SU-DHL-6 (cell line): ENCODE results near the gene TRIM66.

Source experiments
- EZH2phosphoT487 ChIP-seq: fragments of 200-600 bp; sonication (generic), shearing (Covaris generic); conservative IDR thresholded peaks from 2 replicates; pipeline ENCODE4 v1.6.1; 2018; ENCODE audit warnings: mild to moderate bottlenecking, antibody characterized with exemption, low read length, moderate library complexity, mixed read lengths
- TF ChIP-seq, protein P1 (sequence below): fragments of 200-600 bp; sonication (generic); IDR thresholded peaks from one replicate; pipeline ENCODE4 v1.5.1; 2017; ENCODE audit warnings: antibody characterized with exemption, mild to moderate bottlenecking, low read length, moderate library complexity; ENCODE audit not compliant: insufficient read depth, poor library complexity, severe bottlenecking

GRCh38 chr11:8699903-8700302 is 17.4 kb upstream of the TRIM66 start:
- TF ChIP-seq, protein P1, sequence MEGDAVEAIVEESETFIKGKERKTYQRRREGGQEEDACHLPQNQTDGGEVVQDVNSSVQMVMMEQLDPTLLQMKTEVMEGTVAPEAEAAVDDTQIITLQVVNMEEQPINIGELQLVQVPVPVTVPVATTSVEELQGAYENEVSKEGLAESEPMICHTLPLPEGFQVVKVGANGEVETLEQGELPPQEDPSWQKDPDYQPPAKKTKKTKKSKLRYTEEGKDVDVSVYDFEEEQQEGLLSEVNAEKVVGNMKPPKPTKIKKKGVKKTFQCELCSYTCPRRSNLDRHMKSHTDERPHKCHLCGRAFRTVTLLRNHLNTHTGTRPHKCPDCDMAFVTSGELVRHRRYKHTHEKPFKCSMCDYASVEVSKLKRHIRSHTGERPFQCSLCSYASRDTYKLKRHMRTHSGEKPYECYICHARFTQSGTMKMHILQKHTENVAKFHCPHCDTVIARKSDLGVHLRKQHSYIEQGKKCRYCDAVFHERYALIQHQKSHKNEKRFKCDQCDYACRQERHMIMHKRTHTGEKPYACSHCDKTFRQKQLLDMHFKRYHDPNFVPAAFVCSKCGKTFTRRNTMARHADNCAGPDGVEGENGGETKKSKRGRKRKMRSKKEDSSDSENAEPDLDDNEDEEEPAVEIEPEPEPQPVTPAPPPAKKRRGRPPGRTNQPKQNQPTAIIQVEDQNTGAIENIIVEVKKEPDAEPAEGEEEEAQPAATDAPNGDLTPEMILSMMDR = no peak
- TF ChIP-seq EZH2phosphoT487 = no peak
